Stimulated activated CD4-positive, alpha-beta T cell treated with anti-CD3 and anti-CD28 coated beads, Interleukin-1b, Interleukin-23, amount 100 ng/mL, for 24 hours (primary cell): ENCODE measurements around the gene HMGXB4.

Experiments
- DNase-seq, 4 experiments: peaks; one replicate each; pipeline ENCODE4 v3.0.0-alpha.2; 2020; ENCODE audit warnings: low read depth in 4 of 4, low spot score in 1 of 4

Gene HMGXB4

GRCh38 chr22:35324762-35325161, 67.5 kb downstream of the HMGXB4 start:
- DNase-seq, result no peak

- no peak for DNase-seq
Measured at GRCh38 chr22:35325209-35325608, 67.9 kb downstream of the HMGXB4 start.

GRCh38 chr22:35326854-35327562, 69.7 kb downstream of the HMGXB4 start:
- DNase-seq, result no peak

GRCh38 chr22:35327690-35328471, 70.6 kb downstream of the HMGXB4 start:
- DNase-seq, result no peak

- no peak for DNase-seq
Measured at GRCh38 chr22:35328472-35328885, 71.2 kb downstream of the HMGXB4 start.

GRCh38 chr22:35329114-35329847, 72.0 kb downstream of the HMGXB4 start:
- DNase-seq, result no peak

- peak; percentile 19 to 48 (median 42) for DNase-seq
Measured at GRCh38 chr22:35330258-35330861, 73.1 kb downstream of the HMGXB4 start.

GRCh38 chr22:35332278-35332677, 75.0 kb downstream of the HMGXB4 start:
- DNase-seq, result no peak

- DNase-seq, result no peak
Measured at GRCh38 chr22:35333220-35333619, 75.9 kb downstream of the HMGXB4 start.

GRCh38 chr22:35334004-35334403, 76.7 kb downstream of the HMGXB4 start:
- DNase-seq, result peak in 2 of 4 experiments; percentile 20 to 40

- no peak for DNase-seq
Measured at GRCh38 chr22:35335468-35335867, 78.2 kb downstream of the HMGXB4 start.

GRCh38 chr22:35335936-35336781, 78.9 kb downstream of the HMGXB4 start:
- no peak for DNase-seq

GRCh38 chr22:35337932-35338331, 80.6 kb downstream of the HMGXB4 start:
- no peak for DNase-seq

GRCh38 chr22:35341090-35341874, 84.0 kb downstream of the HMGXB4 start:
- DNase-seq, result no peak

- DNase-seq, result no peak
Measured at GRCh38 chr22:35342390-35342789, 85.1 kb downstream of the HMGXB4 start.

- no peak for DNase-seq
Measured at GRCh38 chr22:35343664-35344550, 86.6 kb downstream of the HMGXB4 start.

- DNase-seq, result no peak
Measured at GRCh38 chr22:35344956-35345690, 87.8 kb downstream of the HMGXB4 start.
